A673 (cell line): ENCODE measurements around the gene TMEM238L. TPM values are rescaled to one million over a fixed set of nuclear protein-coding genes. Genes with fewer than 3 reads are reported as not detected.

Source experiments
- BruUV-seq: library from RNA; stranded (reverse); fragments of 400-500 nt; replicated peaks from 2 replicates; lab custom pipeline; 2021; lab: Mats Ljungman, UMichigan
- CTCF ChIA-PET: fragments of 300-600 bp; sonication (Branson Sonifier 250); formaldehyde crosslinking; loops from one replicate; lab custom pipeline; 2022; ENCODE audit warnings: antibody characterized with exemption; lab: Charles Lee
- POLR2A ChIA-PET: fragments of 300-600 bp; sonication (Branson Sonifier 250); formaldehyde crosslinking; loops from one replicate; lab custom pipeline; 2022; ENCODE audit warnings: antibody characterized with exemption; ENCODE audit not compliant: low non-redundant PET; lab: Charles Lee
- DNase-seq: peaks from one replicate; pipeline ENCODE4 v3.0.0-alpha.2; 2015; ENCODE audit warnings: low spot score
- H3K27ac ChIP-seq: fragments of 200-600 bp; sonication (generic); 2 replicates; pipeline ENCODE4 v1.5.1; 2016; ENCODE audit warnings: mixed run types, low read depth, mild to moderate bottlenecking, mixed read lengths, antibody characterized with exemption, low read length; ENCODE audit not compliant: poor library complexity, severe bottlenecking
- H3K27me3 ChIP-seq: fragments of 200-600 bp; sonication (generic); replicated peaks from 2 replicates; pipeline ENCODE4 v1.6.1; 2017; ENCODE audit warnings: mixed run types, low read depth, mild to moderate bottlenecking, mixed read lengths, antibody characterized with exemption, low read length; ENCODE audit not compliant: insufficient read depth, poor library complexity
- H3K36me3 ChIP-seq: fragments of 200-600 bp; sonication (generic); 2 replicates; pipeline ENCODE4 v1.6.1; 2016; ENCODE audit warnings: mixed run types, mild to moderate bottlenecking, mixed read lengths, antibody characterized with exemption, low read length; ENCODE audit not compliant: insufficient read depth, poor library complexity, severe bottlenecking
- H3K4me1 ChIP-seq: fragments of 200-600 bp; sonication (generic); 2 replicates; pipeline ENCODE4 v1.6.1; 2017; ENCODE audit warnings: mixed run types, mild to moderate bottlenecking, mixed read lengths, antibody characterized with exemption, low read length; ENCODE audit not compliant: insufficient read depth, poor library complexity, severe bottlenecking
- H3K4me3 ChIP-seq: fragments of 200-600 bp; sonication (generic); 2 replicates; pipeline ENCODE4 v1.5.1; 2016; ENCODE audit warnings: low read depth, mixed run types, mild to moderate bottlenecking, mixed read lengths, low read length; ENCODE audit not compliant: poor library complexity, severe bottlenecking
- H3K9me3 ChIP-seq: fragments of 200-600 bp; sonication (generic); 2 replicates; pipeline ENCODE4 v1.6.1; 2016; ENCODE audit warnings: mixed run types, low read depth, mild to moderate bottlenecking, mixed read lengths, antibody characterized with exemption, low read length; ENCODE audit not compliant: poor library complexity, severe bottlenecking
- EZH2 ChIP-seq: fragments of 200-600 bp; sonication (generic); IDR thresholded peaks from 2 replicates; pipeline ENCODE4 v1.6.1; 2017; ENCODE audit warnings: borderline replicate concordance, low read depth, mild to moderate bottlenecking, mixed read lengths, antibody characterized with exemption, low read length; ENCODE audit not compliant: poor library complexity, severe bottlenecking
- intact Hi-C: fragments of 100-400 bp; cut with micrococcal nuclease; formaldehyde crosslinking; loops from one replicate; pipeline ENCODE4 v1.10.0; 2022; ENCODE audit not compliant: unreplicated experiment
- total RNA-seq: library from RNA; stranded (reverse); gene quantifications from 2 replicates; pipeline ENCODE4 v1.2.3, GENCODE V29; 2021
- TF ChIP-seq, protein P1 (sequence below): fragments of 300-800, 200-600 bp; sonication (generic); conservative IDR thresholded peaks from 2 replicates; pipeline ENCODE4 v1.5.1; 2017; ENCODE audit warnings: low read depth, mild to moderate bottlenecking, antibody characterized with exemption, low read length, moderate library complexity, mixed read lengths

Gene TMEM238L
- total RNA-seq, 1 experiment from 2014 or later = not detected

DNA sequence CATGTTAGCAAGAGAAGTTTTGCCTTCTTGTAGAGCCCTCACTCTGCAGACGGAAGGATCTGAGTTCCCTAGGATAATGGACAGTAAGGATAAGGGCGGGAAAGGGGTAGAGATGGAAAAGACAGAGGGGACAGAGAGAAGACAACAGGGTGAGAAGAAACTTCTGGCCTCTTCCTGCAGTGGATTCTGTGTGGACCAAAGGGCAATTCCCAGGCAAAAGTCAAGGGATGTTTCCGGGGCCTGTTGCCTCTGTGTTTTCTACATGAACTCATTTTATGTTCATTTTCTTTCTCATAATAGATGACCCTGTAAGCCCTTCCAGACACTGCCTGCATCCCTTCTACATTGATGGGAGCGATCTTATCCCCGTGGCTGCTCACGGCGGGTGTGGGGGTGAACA lies 647 bp upstream of the TMEM238L start:
- TF ChIP-seq EZH2 = no peak
- TF ChIP-seq, protein P1, sequence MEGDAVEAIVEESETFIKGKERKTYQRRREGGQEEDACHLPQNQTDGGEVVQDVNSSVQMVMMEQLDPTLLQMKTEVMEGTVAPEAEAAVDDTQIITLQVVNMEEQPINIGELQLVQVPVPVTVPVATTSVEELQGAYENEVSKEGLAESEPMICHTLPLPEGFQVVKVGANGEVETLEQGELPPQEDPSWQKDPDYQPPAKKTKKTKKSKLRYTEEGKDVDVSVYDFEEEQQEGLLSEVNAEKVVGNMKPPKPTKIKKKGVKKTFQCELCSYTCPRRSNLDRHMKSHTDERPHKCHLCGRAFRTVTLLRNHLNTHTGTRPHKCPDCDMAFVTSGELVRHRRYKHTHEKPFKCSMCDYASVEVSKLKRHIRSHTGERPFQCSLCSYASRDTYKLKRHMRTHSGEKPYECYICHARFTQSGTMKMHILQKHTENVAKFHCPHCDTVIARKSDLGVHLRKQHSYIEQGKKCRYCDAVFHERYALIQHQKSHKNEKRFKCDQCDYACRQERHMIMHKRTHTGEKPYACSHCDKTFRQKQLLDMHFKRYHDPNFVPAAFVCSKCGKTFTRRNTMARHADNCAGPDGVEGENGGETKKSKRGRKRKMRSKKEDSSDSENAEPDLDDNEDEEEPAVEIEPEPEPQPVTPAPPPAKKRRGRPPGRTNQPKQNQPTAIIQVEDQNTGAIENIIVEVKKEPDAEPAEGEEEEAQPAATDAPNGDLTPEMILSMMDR = no peak
- H3K27me3 ChIP-seq = peaks cover 12% of the 10 kb centered on the region
- H3K4me3 ChIP-seq = no peak overlapping the region
- intact Hi-C loops = no loop called here
- H3K27ac ChIP-seq = no peak overlapping the region
- POLR2A ChIA-PET = no interaction called here
- no peaks in the 10 kb centered on the region for H3K9me3 ChIP-seq
- no peak for DNase-seq
- no peaks in the 10 kb centered on the region for H3K4me1 ChIP-seq
- CTCF ChIA-PET = no interaction called here
- no peaks in the 10 kb centered on the region for H3K36me3 ChIP-seq
- BruUV-seq = no TSS peak

DNA sequence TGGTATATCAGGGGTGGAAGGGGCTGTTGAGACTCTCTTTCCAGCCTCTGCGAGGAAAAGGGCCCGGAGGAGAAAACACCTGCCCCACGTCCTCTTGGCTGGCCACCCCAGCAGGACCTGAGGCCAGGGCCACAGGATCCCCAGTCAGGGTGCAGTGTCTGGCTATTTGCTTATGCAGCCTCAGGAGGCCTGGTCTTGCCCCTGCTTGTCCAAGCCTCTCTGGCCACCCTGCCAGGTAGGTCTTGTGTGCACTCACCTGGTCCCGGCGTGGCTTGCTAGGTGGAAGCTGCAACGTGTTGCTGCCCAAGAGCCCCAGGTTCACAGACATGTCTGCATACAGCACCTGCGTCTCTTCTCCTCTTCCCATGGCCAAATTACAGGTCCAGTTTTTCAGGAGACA lies 549 bp downstream of the TMEM238L start:
- BruUV-seq = no TSS peak
- Histone ChIP-seq H3K27ac (no peak overlapping the region), H3K9me3 (no peaks in the 10 kb centered on the region), H3K27me3 (peaks cover 14% of the 10 kb centered on the region), H3K4me3 (no peak overlapping the region), H3K4me1 (no peaks in the 10 kb centered on the region), H3K36me3 (no peaks in the 10 kb centered on the region)
- TF ChIP-seq, protein P1 = no peak
- no peak for TF ChIP-seq EZH2
- POLR2A ChIA-PET = no interaction called here
- DNase-seq = no peak
- intact Hi-C loops = no loop called here
- CTCF ChIA-PET = no interaction called here

DNA sequence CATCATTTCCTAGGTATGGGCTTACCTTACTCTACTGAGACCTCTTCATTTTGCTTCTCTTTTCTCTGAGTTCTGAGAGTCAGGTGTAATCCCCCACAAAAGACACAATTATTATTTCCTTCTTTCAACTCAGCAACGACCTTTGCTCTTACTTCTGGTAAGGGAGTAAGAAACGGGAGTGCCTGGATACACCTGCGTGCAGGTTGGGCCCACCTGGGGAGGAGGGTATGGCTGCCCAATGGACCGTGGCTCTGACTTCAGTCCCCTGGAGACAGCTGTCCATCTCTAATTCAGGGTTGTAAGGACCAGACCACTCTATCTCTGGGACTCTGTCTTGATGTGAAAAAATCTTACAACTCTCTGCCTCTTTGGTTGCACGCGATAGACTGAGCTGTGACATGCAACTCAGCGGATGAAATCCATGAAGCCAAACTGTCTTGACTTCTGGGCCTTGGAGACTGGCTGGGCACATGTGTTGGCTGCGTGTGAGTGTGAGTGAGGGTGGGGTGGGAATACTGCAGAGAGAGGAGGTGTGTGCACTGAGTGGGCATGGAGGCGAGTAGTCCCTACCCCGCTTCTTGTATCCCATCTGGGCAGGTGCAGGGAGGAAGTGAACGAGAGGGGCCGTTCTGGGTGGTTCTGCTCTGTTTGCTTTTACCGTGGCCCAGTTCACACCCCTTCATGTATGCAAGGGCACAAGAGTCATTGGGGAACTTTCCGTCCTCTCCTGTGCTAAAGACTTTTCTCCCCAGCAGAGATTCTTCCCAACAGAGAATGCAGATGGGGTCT lies 1.2 kb downstream of the TMEM238L start:
- CTCF ChIA-PET = no interaction called here
- peaks cover 20% of the 10 kb centered on the region for H3K27me3 ChIP-seq
- POLR2A ChIA-PET = no interaction called here
- no peaks in the 10 kb centered on the region for H3K36me3 ChIP-seq
- DNase-seq = no peak
- no peaks in the 10 kb centered on the region for H3K4me1 ChIP-seq
- H3K27ac ChIP-seq = no peak overlapping the region
- no peaks in the 10 kb centered on the region for H3K9me3 ChIP-seq
- no peak overlapping the region for H3K4me3 ChIP-seq
- BruUV-seq = no TSS peak
- no peak for TF ChIP-seq EZH2
- TF ChIP-seq, protein P1 = no peak
- intact Hi-C loops = no loop called here
